ENCODE measurements around the gene ANKRD65. TPM values are rescaled to one million over a fixed set of nuclear protein-coding genes. Genes with fewer than 3 reads are reported as not detected.
A peak's percentile ranks its signal among the peaks of the same experiment; 100 is the strongest.

The ANKRD65 gene
- total RNA-seq, 2 donors from 2014 or later, result 11.2 to 15.5 TPM

- H3K27me3 ChIP-seq, result no peaks in the 10 kb centered on the region
- no peak overlapping the region for H3K4me3 ChIP-seq
- WGBS, 2 donors, result 73 to 76% methylated on average over 15 to 23 of the region's 26 CpGs
- TF ChIP-seq CTCF (IDR thresholded peaks at IDR 0.05) (no peak), POLR2A (IDR thresholded peaks at IDR 0.05) (no peak)
- no peak for DNase-seq
- intact Hi-C loops (cut with DNase I), result no loop called here
- H3K4me1 ChIP-seq, result peaks cover 55% of the 10 kb centered on the region
- peak overlapping the region in 1 of 4 donors; percentile 50 for H3K27ac ChIP-seq
- H3K36me3 ChIP-seq (replicated peaks in 1 of 2; ENCODE audit: insufficient read depth in 1 of 2, low read depth in 2 of 2), result no peaks in the 10 kb centered on the region
- no peaks in the 10 kb centered on the region for H3K9me3 ChIP-seq
- no peak for ATAC-seq
Measured at GRCh38 chr1:1440262-1441001, 19.4 kb upstream of the ANKRD65 start.

DNA sequence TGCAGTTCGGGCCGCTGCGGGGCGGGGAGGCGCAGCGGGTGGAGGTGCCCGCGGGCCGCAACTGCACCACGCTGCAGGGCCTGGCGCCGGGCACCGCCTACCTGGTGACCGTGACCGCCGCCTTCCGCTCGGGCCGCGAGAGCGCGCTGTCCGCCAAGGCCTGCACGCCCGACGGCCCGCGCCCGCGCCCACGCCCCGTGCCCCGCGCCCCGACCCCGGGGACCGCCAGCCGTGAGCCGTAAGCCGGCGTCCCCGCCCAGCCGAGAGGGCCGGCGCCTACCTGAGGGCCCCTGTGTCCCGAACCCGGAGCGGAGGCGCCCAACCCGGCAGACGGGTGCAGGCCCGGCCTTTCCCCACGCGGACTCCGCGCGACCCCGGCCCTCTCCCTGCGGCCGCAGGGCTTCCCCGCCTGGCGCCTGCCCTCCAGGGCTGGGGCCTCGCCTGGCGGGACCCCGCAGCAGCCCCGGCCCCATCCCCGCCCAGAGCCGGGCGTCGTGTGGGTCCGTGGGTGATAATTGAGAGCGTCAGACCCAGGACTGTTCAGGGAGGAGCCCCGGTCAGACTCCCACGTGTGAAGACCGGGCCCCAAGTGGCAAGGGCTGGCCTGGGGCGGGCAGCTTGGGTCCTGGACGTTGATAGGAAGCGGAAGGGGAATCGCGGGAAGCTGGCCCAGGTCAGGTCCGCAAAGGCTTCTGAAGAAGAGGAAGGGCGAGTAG is 18.6 kb upstream of the ANKRD65 start:
- no peaks in the 10 kb centered on the region for H3K27me3 ChIP-seq
- ATAC-seq (no peak), DNase-seq (no peak)
- no peaks in the 10 kb centered on the region for H3K36me3 ChIP-seq (replicated peaks in 1 of 2; ENCODE audit: insufficient read depth in 1 of 2, low read depth in 2 of 2)
- H3K4me1 ChIP-seq, result peaks cover 62% of the 10 kb centered on the region
- H3K9me3 ChIP-seq, result no peaks in the 10 kb centered on the region
- intact Hi-C loops (cut with DNase I), result loop anchor here (5.0 kb wide), 1 partner anchor 37 kb away; no protein-coding TSS in a partner anchor
- TF ChIP-seq CTCF (IDR thresholded peaks at IDR 0.05), result no peak
- TF ChIP-seq POLR2A (IDR thresholded peaks at IDR 0.05), result no peak
- WGBS, 2 donors, result 88 to 91% methylated on average over 26 to 48 of the region's 82 CpGs
- H3K4me3 ChIP-seq, result no peak overlapping the region
- H3K27ac ChIP-seq, result no peak overlapping the region

GRCh38 chr1:1438531-1439381 is 17.7 kb upstream of the ANKRD65 start:
- ATAC-seq, result no peak
- no peak for DNase-seq
- H3K36me3 ChIP-seq (replicated peaks in 1 of 2; ENCODE audit: insufficient read depth in 1 of 2, low read depth in 2 of 2), result no peaks in the 10 kb centered on the region
- H3K4me3 ChIP-seq, result no peak overlapping the region
- 84 to 90% methylated on average over 8 to 40 of the region's 45 CpGs for WGBS, 2 donors
- no peak for TF ChIP-seq CTCF (IDR thresholded peaks at IDR 0.05)
- no peak for TF ChIP-seq POLR2A (IDR thresholded peaks at IDR 0.05)
- intact Hi-C loops (cut with DNase I), result loop anchor here (5.0 kb wide), 1 partner anchor 36 kb away; no protein-coding TSS in a partner anchor
- H3K27ac ChIP-seq, result peak overlapping the region in 3 of 4 donors; percentile 54 to 94 (median 80)
- no peaks in the 10 kb centered on the region for H3K27me3 ChIP-seq
- H3K4me1 ChIP-seq, result peaks cover 72% of the 10 kb centered on the region
- no peaks in the 10 kb centered on the region for H3K9me3 ChIP-seq

DNA sequence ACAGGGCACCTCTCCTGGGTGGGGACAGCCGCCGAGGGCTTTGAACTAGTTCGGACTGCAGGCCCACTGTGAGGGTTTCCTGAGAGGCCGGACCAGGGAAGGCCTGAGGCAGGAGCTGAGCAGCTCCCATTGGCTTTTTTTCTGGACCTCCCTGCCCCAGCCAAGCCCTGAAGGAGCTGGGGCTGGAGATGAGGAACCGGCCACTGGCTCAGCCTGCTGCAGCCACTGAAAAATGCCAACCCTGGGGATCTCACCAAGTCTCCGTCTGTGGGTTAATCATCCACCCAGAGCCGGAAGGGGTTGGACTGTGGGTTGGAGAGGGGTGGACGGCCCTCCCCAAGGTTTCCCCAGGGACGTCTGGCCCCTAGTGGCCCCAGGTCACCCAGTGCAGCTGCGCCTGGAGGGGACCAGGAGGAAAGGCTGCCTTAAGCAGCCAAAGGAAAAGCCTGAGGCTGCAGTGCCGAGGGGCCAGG is 16.9 kb upstream of the ANKRD65 start:
- TF ChIP-seq CTCF (IDR thresholded peaks at IDR 0.05) (peak in 5 of 7 experiments; percentile 21 to 67 (median 54)), POLR2A (IDR thresholded peaks at IDR 0.05) (peak; percentile 57 to 81 (median 78))

More for the DNA sequence above, 16.9 kb upstream of the ANKRD65 start:
- H3K27ac ChIP-seq, result peak overlapping the region; percentile 54 to 94 (median 79)
- H3K4me1 ChIP-seq, result peaks cover 80% of the 10 kb centered on the region
- H3K4me3 ChIP-seq, result no peak overlapping the region
- no peaks in the 10 kb centered on the region for H3K36me3 ChIP-seq (replicated peaks in 1 of 2; ENCODE audit: insufficient read depth in 1 of 2, low read depth in 2 of 2)
- peak; percentile 83 to 91 (median 91) for DNase-seq
- peak; percentile 57 for ATAC-seq
- no peaks in the 10 kb centered on the region for H3K27me3 ChIP-seq
- H3K9me3 ChIP-seq, result no peaks in the 10 kb centered on the region
- WGBS, 2 donors, result 20 to 31% methylated on average over 2 to 11 of the region's 11 CpGs
- intact Hi-C loops (cut with DNase I), result loop anchor here (5.0 kb wide), 1 partner anchor 36 kb away; no protein-coding TSS in a partner anchor

Data from body of pancreas (tissue), 4 donors.